Breast epithelium (tissue), 4 donors: Measurements from ENCODE around the gene SPIN1. TPM values are rescaled to one million over a fixed set of nuclear protein-coding genes. Genes with fewer than 3 reads are reported as not detected.
"Not testable (repeated sequence)": the region's sequence is repeated elsewhere in the genome, so short reads cannot be mapped to it uniquely, and the experiment has no call there.

Source experiments
- DNase-seq, 2 donors: peaks; one replicate each; pipeline ENCODE4 v3.0.0-alpha.2; 2019; ENCODE audit warnings: low spot score in 2 of 2
- H3K27ac ChIP-seq, 2 donors: fragments of 200-600 bp; sonication (generic) in 1 of 2; one replicate each; pipeline ENCODE4 v1.5.1; 2016 to 2019; ENCODE audit warnings: mild to moderate bottlenecking in 1 of 2
- H3K27me3 ChIP-seq, 2 donors: fragments of 200-600 bp; sonication (generic) in 1 of 2; one replicate each; pipeline versions ENCODE4 v1.5.1 to v1.6.0; 2017 to 2019; ENCODE audit warnings: control low read depth in 1 of 2, mild to moderate bottlenecking in 1 of 2
- H3K36me3 ChIP-seq: fragments of 200-600 bp; one replicate; pipeline ENCODE4 v1.5.1; 2019
- H3K4me1 ChIP-seq, 2 donors: fragments of 200-600 bp; sonication (generic); one replicate each; pipeline ENCODE4 v1.5.1; 2016 to 2019; ENCODE audit warnings: control low read depth in 1 of 2
- H3K4me3 ChIP-seq, 3 donors: fragments of 200-600 bp; sonication (generic); 1 replicate in 2 of 3; 2 replicates in 1 of 3; pipeline ENCODE4 v1.5.1; 2016 to 2019; ENCODE audit warnings: mild to moderate bottlenecking in 3 of 3, moderate library complexity in 2 of 3
- H3K9me3 ChIP-seq, 2 donors: fragments of 200-600 bp; sonication (generic) in 1 of 2; one replicate each; pipeline ENCODE4 v1.5.1; 2016 to 2019; ENCODE audit warnings: control low read depth in 1 of 2
- CTCF ChIP-seq, 3 donors: fragments of 450-650 bp; IDR thresholded peaks; one replicate each; pipeline ENCODE4 v1.5.1; 2016 to 2017; ENCODE audit warnings: antibody characterized with exemption in 3 of 3, mild to moderate bottlenecking in 3 of 3, moderate library complexity in 3 of 3
- POLR2A ChIP-seq: fragments of 450-650 bp; IDR thresholded peaks from one replicate; pipeline ENCODE4 v1.6.1; 2016; ENCODE audit warnings: antibody characterized with exemption, mild to moderate bottlenecking, moderate library complexity
- POLR2AphosphoS5 ChIP-seq, 3 donors: sonication (generic); formaldehyde crosslinking; IDR thresholded peaks; one replicate each; pipeline ENCODE4 v1.6.1; 2017; ENCODE audit warnings: antibody characterized with exemption in 3 of 3
- intact Hi-C: fragments of 100-400 bp; cut with DNase I; formaldehyde crosslinking; loops from one replicate; pipeline ENCODE4 v1.15.1; 2023; ENCODE audit warnings: low total_unique reads
- total RNA-seq, 3 donors: library from RNA; depleted of rRNA; stranded (reverse); fragments of >200 nt; gene quantifications; one replicate each; pipeline ENCODE4 v1.1.0, GENCODE V29; 2016

Gene SPIN1
- total RNA-seq, 3 donors from 2014 or later, result 71.8 to 125 (median 103) TPM

GRCh38 chr9:88355166-88355565 lies 33.1 kb upstream of the SPIN1 start:
- no peak for TF ChIP-seq POLR2AphosphoS5 (IDR thresholded peaks at IDR 0.05)
- no peak for TF ChIP-seq CTCF (IDR thresholded peaks at IDR 0.05)
- TF ChIP-seq POLR2A, result no peak
- peaks cover 13 to 17% of the 10 kb centered on the region in 2 donors for H3K9me3 ChIP-seq
- intact Hi-C loops, result no loop called here
- H3K36me3 ChIP-seq, result no peaks in the 10 kb centered on the region
- H3K27ac ChIP-seq, result no peak overlapping the region
- H3K4me1 ChIP-seq, result no peaks in the 10 kb centered on the region
- no peak for DNase-seq
- H3K4me3 ChIP-seq, result no peak overlapping the region
- H3K27me3 ChIP-seq, result no peaks in the 10 kb centered on the region

GRCh38 chr9:88357250-88357649 lies 31.0 kb upstream of the SPIN1 start:
- H3K36me3 ChIP-seq, H3K4me3 ChIP-seq, H3K4me1 ChIP-seq, intact Hi-C loops, DNase-seq, H3K27me3 ChIP-seq, H3K27ac ChIP-seq: not testable (repeated sequence)
- peaks cover 13 to 17% of the 10 kb centered on the region in 2 donors for H3K9me3 ChIP-seq

GRCh38 chr9:88358723-88359122 lies 29.5 kb upstream of the SPIN1 start:
- H3K9me3 ChIP-seq, result peaks cover 8 to 15% of the 10 kb centered on the region in 2 donors
- H3K4me3 ChIP-seq, result no peak overlapping the region
- no peak for DNase-seq
- TF ChIP-seq POLR2AphosphoS5 (IDR thresholded peaks at IDR 0.05), result no peak
- no peak for TF ChIP-seq POLR2A
- TF ChIP-seq CTCF (IDR thresholded peaks at IDR 0.05), result no peak
- intact Hi-C loops, result no loop called here
- no peaks in the 10 kb centered on the region for H3K27me3 ChIP-seq
- no peaks in the 10 kb centered on the region for H3K4me1 ChIP-seq
- no peak overlapping the region for H3K27ac ChIP-seq
- H3K36me3 ChIP-seq, result no peaks in the 10 kb centered on the region

GRCh38 chr9:88359974-88360373 lies 28.3 kb upstream of the SPIN1 start:
- peaks cover 0 to 3% of the 10 kb centered on the region in 2 donors for H3K9me3 ChIP-seq
- intact Hi-C loops, result no loop called here
- H3K27me3 ChIP-seq, result no peaks in the 10 kb centered on the region
- no peaks in the 10 kb centered on the region for H3K36me3 ChIP-seq
- H3K4me3 ChIP-seq, result no peak overlapping the region
- DNase-seq, result no peak
- no peaks in the 10 kb centered on the region for H3K4me1 ChIP-seq
- TF ChIP-seq CTCF (IDR thresholded peaks at IDR 0.05) (no peak), POLR2A (no peak), POLR2AphosphoS5 (IDR thresholded peaks at IDR 0.05) (no peak)
- no peak overlapping the region for H3K27ac ChIP-seq

GRCh38 chr9:88362681-88363080 lies 25.6 kb upstream of the SPIN1 start:
- no peaks in the 10 kb centered on the region for H3K4me1 ChIP-seq
- no peak overlapping the region for H3K4me3 ChIP-seq
- TF ChIP-seq POLR2A, result no peak
- TF ChIP-seq CTCF (IDR thresholded peaks at IDR 0.05), result no peak
- TF ChIP-seq POLR2AphosphoS5 (IDR thresholded peaks at IDR 0.05), result no peak
- H3K9me3 ChIP-seq, result no peaks in the 10 kb centered on the region
- H3K27ac ChIP-seq, result no peak overlapping the region
- H3K27me3 ChIP-seq, result no peaks in the 10 kb centered on the region
- no peaks in the 10 kb centered on the region for H3K36me3 ChIP-seq
- intact Hi-C loops, result no loop called here
- DNase-seq, result no peak

GRCh38 chr9:88363661-88364060 lies 24.6 kb upstream of the SPIN1 start:
- Histone ChIP-seq H3K27ac (no peak overlapping the region), H3K4me1 (no peaks in the 10 kb centered on the region), H3K27me3 (no peaks in the 10 kb centered on the region), H3K9me3 (peaks cover 5 to 6% of the 10 kb centered on the region in 2 donors), H3K4me3 (no peak overlapping the region), H3K36me3 (no peaks in the 10 kb centered on the region)
- no peak for DNase-seq
- intact Hi-C loops, result no loop called here
- TF ChIP-seq POLR2AphosphoS5 (IDR thresholded peaks at IDR 0.05) (no peak), POLR2A (no peak), CTCF (IDR thresholded peaks at IDR 0.05) (no peak)
